K562 (cell line): ENCODE data around the gene TCF25.

Experiments
- ARID2 ChIP-seq: fragments of 450-650 bp; IDR thresholded peaks from 2 replicates; pipeline ENCODE4 v1.6.1; 2017; ENCODE audit warnings: antibody characterized with exemption, mild to moderate bottlenecking
- MEIS2 ChIP-seq: fragments of 450-650 bp; IDR thresholded peaks from 2 replicates; pipeline ENCODE4 v1.6.1; 2014; ENCODE audit warnings: mild to moderate bottlenecking; ENCODE audit not compliant: partially characterized antibody
- PCBP1 ChIP-seq: fragments of 200-400 bp; formaldehyde crosslinking; IDR thresholded peaks from 2 replicates; pipeline ENCODE4 v1.6.1; 2018; ENCODE audit warnings: mild to moderate bottlenecking, low read depth, low read length; ENCODE audit not compliant: poor library complexity, severe bottlenecking
- POLR2A ChIP-seq: fragments of 450-650 bp; conservative IDR thresholded peaks from 2 replicates; pipeline ENCODE4 v1.6.1; 2016
- PRPF4 ChIP-seq: fragments of 200-400 bp; formaldehyde crosslinking; IDR thresholded peaks from one replicate; pipeline ENCODE4 v1.6.1; 2017; ENCODE audit warnings: low read length, low read depth, mild to moderate bottlenecking; ENCODE audit not compliant: insufficient read depth, poor library complexity, severe bottlenecking
- RAD21 ChIP-seq, 2 experiments: fragments of 250-450 bp in 1 of 2; fragments of 450-650 bp in 1 of 2; sonication (Bioruptor Pico) in 1 of 2; formaldehyde crosslinking in 1 of 2; IDR thresholded peaks in 1 of 2; conservative IDR thresholded peaks in 1 of 2; 2 replicates each; pipeline versions ENCODE4 v1.4.0 to v1.8.0; 2020 to 2022; ENCODE audit warnings: mild to moderate bottlenecking in 2 of 2, moderate library complexity in 1 of 2
- SMARCE1 ChIP-seq: fragments of 450-650 bp; IDR thresholded peaks from 2 replicates; pipeline ENCODE4 v1.7.1; 2016; ENCODE audit warnings: mild to moderate bottlenecking

GRCh38 chr16:89898201-89898967 is 25.0 kb downstream of the TCF25 start:
- TF ChIP-seq MEIS2, result no peak
- TF ChIP-seq POLR2A, result no peak
- no peak for TF ChIP-seq ARID2
- TF ChIP-seq PCBP1, result no peak
- TF ChIP-seq RAD21 (CRISPR knock-in tag; conservative IDR thresholded peaks at IDR 0.05 in 1 of 2, IDR thresholded peaks at IDR 0.05 in 1 of 2), result no peak
- TF ChIP-seq SMARCE1, result no peak
- no peak for TF ChIP-seq PRPF4
